ENCODE data around the gene RAB14.
"Not testable (repeated sequence)": the region's sequence is repeated elsewhere in the genome, so short reads cannot be mapped to it uniquely, and the experiment has no call there.

The RAB14 gene

DNA sequence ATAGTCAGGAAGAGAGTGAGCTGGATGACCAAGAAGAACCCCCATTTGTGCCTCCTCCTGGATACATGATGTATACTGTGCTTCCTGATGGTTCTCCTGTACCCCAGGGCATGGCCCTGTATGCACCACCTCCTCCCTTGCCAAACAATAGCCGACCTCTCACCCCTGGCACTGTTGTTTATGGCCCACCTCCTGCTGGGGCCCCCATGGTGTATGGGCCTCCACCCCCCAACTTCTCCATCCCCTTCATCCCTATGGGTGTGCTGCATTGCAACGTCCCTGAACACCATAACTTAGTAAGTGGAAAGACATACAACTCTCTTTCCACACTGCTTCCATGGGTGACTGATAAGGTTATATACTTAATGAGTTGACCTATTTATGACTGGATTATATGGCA is 51.5 kb downstream of the RAB14 start:
- DNase-seq, result no peak

DNA sequence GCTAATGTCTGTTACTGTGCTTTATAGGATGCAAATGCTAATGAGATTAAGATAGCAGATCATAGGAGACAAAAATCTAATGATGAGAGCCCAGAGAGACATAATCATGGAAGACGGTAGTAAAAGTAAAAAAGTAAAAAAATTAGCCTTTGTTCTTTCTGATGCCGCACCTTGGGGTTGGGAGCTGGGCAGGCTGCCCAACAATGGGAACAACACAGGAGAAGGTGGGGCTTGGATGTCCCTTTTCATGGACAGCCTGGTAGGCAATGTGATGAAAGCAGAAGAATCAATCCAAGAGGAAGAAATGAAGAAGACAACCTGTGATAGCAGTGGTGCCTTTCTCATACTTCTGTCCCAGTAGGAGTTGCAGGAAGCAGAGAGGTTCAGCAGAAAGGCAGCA is 57.2 kb downstream of the RAB14 start:
- no peak for DNase-seq

DNA sequence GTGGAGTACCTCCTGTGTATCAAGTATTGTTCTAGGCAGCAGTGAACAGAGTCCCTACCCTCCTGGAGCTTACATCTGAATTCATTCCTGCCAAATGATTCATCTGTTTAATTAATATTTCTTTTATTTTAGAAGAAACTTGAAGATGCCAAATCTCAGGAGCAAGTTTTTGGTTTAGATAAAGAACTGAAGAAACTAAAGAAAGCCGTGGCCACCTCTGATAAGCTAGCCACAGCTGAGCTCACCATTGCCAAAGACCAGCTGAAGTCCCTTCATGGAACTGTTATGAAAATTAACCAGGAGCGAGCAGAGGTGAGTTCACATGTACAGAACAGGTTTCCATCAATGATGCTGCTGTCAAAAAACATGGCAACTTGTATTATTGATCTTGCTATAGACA is 57.9 kb downstream of the RAB14 start:
- no peak for DNase-seq

- no peak for DNase-seq
Measured at GRCh38 chr9:121141706-121142105, 60.0 kb downstream of the RAB14 start.

- DNase-seq, result no peak
Measured at GRCh38 chr9:121141306-121141705, 60.4 kb downstream of the RAB14 start.

DNA sequence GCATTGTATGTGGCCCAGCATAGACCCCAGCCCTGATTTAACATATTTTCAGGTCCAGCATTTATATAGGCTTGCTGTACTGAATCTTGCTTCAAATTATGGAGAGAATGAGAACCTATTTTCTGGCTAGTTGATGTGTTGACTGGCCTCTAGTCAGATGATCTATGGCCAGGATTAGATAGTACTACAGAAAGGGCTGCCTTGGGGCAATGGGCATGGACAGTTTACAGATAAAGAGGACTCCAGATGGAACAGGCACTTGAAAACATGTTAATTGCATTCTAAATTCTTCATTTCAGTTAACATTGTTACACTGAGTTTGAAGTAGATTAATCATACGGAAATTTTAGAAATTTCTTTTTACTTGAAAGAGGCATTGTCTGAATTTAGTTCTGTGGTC is 61.5 kb downstream of the RAB14 start:
- DNase-seq, result no peak

- DNase-seq, result peak; percentile 31
Measured at GRCh38 chr9:121138973-121139372, 62.7 kb downstream of the RAB14 start.

DNA sequence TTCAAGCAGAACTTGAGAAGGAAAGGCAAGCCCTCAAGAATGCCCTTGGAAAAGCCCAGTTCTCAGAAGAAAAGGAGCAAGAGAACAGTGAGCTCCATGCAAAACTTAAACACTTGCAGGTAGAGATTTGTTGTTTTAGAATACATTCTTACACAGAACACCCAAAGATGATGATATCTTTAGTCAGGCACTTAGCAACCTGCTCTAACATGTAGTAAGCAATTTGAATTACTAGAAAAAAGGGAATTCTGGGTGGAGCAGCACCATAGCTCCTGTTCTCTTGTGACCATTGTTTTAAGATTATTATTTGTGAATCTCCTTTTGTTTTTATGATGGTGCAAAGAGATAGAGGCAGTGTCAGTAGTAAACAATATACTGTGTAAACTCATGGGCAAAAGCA is 63.1 kb downstream of the RAB14 start:
- no peak for DNase-seq

DNA sequence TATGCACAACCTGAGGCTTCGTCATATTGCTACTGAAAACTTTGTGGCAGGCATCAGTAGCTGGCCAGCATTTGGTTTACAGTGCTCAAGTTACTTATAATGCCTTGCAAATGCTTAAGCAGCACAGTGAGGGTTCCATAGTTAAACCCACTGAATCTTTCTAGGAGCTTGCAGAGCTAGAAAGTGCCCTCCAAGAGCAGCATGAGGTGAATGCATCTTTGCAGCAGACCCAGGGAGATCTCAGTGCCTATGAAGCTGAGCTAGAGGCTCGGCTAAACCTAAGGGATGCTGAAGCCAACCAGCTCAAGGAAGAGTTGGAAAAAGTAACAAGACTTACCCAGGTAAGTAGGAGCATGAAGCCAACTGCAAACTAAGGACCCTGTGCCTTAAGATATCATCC is 66.0 kb downstream of the RAB14 start:
- no peak for DNase-seq

GRCh38 chr9:121133104-121133816 is 68.4 kb downstream of the RAB14 start:
- peak; percentile 18 for DNase-seq

- not testable (repeated sequence) for DNase-seq
Measured at GRCh38 chr9:121129384-121129783, 72.3 kb downstream of the RAB14 start.
